HEK293 (cell line): ENCODE results near the gene DGUOK.

ENCODE experiments used
- GLI2 ChIP-seq: fragments of 450-650 bp; formaldehyde crosslinking; IDR thresholded peaks from 2 replicates; pipeline ENCODE4; 2017; ENCODE audit warnings: missing biosample characterization, missing genetic modification characterization, low read depth, borderline replicate concordance
- GLIS1 ChIP-seq: fragments of 450-650 bp; formaldehyde crosslinking; IDR thresholded peaks from 2 replicates; pipeline ENCODE4 v1.5.1; 2016; ENCODE audit warnings: missing biosample characterization, missing genetic modification characterization
- HOXC10 ChIP-seq: sonication (generic); formaldehyde crosslinking; IDR thresholded peaks from 2 replicates; pipeline ENCODE4 v1.8.1; 2023; ENCODE audit warnings: mild to moderate bottlenecking, missing genetic modification reagents
- KLF7 ChIP-seq: fragments of 450-650 bp; formaldehyde crosslinking; IDR thresholded peaks from 2 replicates; pipeline ENCODE4 v1.5.1; 2016; ENCODE audit warnings: missing biosample characterization, missing genetic modification characterization, borderline replicate concordance
- KLF9 ChIP-seq: fragments of 450-650 bp; formaldehyde crosslinking; IDR thresholded peaks from 2 replicates; pipeline ENCODE4 v1.5.1; 2016; ENCODE audit warnings: missing biosample characterization, missing genetic modification characterization, low read depth
- SETDB1 ChIP-seq: IDR thresholded peaks from one replicate; pipeline ENCODE4 v1.6.1; 2017; ENCODE audit warnings: mild to moderate bottlenecking, low read length, moderate library complexity, mixed read lengths; ENCODE audit not compliant: insufficient read length
- ZFP37 ChIP-seq: fragments of 450-650 bp; formaldehyde crosslinking; IDR thresholded peaks from 2 replicates; pipeline ENCODE4 v1.5.1; 2016; ENCODE audit warnings: missing biosample characterization, missing genetic modification characterization
- ZFP69B ChIP-seq: fragments of 450-650 bp; formaldehyde crosslinking; IDR thresholded peaks from 2 replicates; pipeline ENCODE4 v1.5.1; 2016; ENCODE audit warnings: missing biosample characterization, missing genetic modification characterization
- ZNF132 ChIP-seq: fragments of 450-650 bp; formaldehyde crosslinking; IDR thresholded peaks from 2 replicates; pipeline ENCODE4 v1.5.1; 2017; ENCODE audit warnings: missing biosample characterization, missing genetic modification characterization, borderline replicate concordance
- ZNF157 ChIP-seq: fragments of 450-650 bp; formaldehyde crosslinking; IDR thresholded peaks from 2 replicates; pipeline ENCODE4 v1.5.1; 2016; ENCODE audit warnings: missing biosample characterization, missing genetic modification characterization
- ZNF169 ChIP-seq: fragments of 450-650 bp; formaldehyde crosslinking; IDR thresholded peaks from 2 replicates; pipeline ENCODE4 v1.5.1; 2016; ENCODE audit warnings: missing biosample characterization, missing genetic modification characterization
- ZNF2 ChIP-seq: fragments of 450-650 bp; formaldehyde crosslinking; IDR thresholded peaks from 2 replicates; pipeline ENCODE4 v1.5.1; 2016; ENCODE audit warnings: missing biosample characterization, missing genetic modification characterization
- ZNF23 ChIP-seq: fragments of 450-650 bp; formaldehyde crosslinking; IDR thresholded peaks from 2 replicates; pipeline ENCODE4 v1.5.1; 2016; ENCODE audit warnings: missing biosample characterization, missing genetic modification characterization, borderline replicate concordance
- ZNF24 ChIP-seq: fragments of 450-650 bp; formaldehyde crosslinking; IDR thresholded peaks from 2 replicates; pipeline ENCODE4 v1.5.1; 2016; ENCODE audit warnings: missing biosample characterization, missing genetic modification characterization
- ZNF248 ChIP-seq: fragments of 450-650 bp; formaldehyde crosslinking; IDR thresholded peaks from 2 replicates; pipeline ENCODE4 v1.5.1; 2017; ENCODE audit warnings: missing biosample characterization, missing genetic modification characterization
- ZNF354C ChIP-seq: fragments of 450-650 bp; formaldehyde crosslinking; IDR thresholded peaks from 2 replicates; pipeline ENCODE4 v1.5.1; 2016; ENCODE audit warnings: missing biosample characterization, missing genetic modification characterization, low read depth, borderline replicate concordance
- ZNF48 ChIP-seq: fragments of 450-650 bp; formaldehyde crosslinking; IDR thresholded peaks from 2 replicates; pipeline ENCODE4 v1.5.1; 2016; ENCODE audit warnings: missing biosample characterization, missing genetic modification characterization
- ZNF555 ChIP-seq: fragments of 450-650 bp; formaldehyde crosslinking; conservative IDR thresholded peaks from 2 replicates; pipeline ENCODE4 v1.5.1; 2017; ENCODE audit warnings: missing biosample characterization, mild to moderate bottlenecking, missing genetic modification characterization, inconsistent platforms
- ZNF610 ChIP-seq: fragments of 450-650 bp; formaldehyde crosslinking; IDR thresholded peaks from 2 replicates; pipeline ENCODE4 v1.5.1; 2016; ENCODE audit warnings: missing biosample characterization, missing genetic modification characterization, borderline replicate concordance
- ZNF660 ChIP-seq: fragments of 450-650 bp; IDR thresholded peaks from 2 replicates; pipeline ENCODE4 v1.5.1; 2018; ENCODE audit warnings: missing biosample characterization, mild to moderate bottlenecking, missing genetic modification characterization
- TF ChIP-seq, protein P1 (sequence below): IDR thresholded peaks from 2 replicates; pipeline ENCODE4 v1.6.1; 2011; ENCODE audit warnings: mild to moderate bottlenecking, low read depth, low read length, borderline replicate concordance
- TF ChIP-seq, protein P2 (sequence below): fragments of 450-650 bp; formaldehyde crosslinking; IDR thresholded peaks from 2 replicates; pipeline ENCODE4 v1.5.1; 2016; ENCODE audit warnings: missing biosample characterization, missing genetic modification characterization
- TF ChIP-seq, protein P3 (sequence below): fragments of 450-650 bp; formaldehyde crosslinking; IDR thresholded peaks from 2 replicates; pipeline ENCODE4 v1.5.1; 2016; ENCODE audit warnings: missing biosample characterization, missing genetic modification characterization
- TF ChIP-seq, protein P4 (sequence below): fragments of 450-650 bp; formaldehyde crosslinking; conservative IDR thresholded peaks from 2 replicates; pipeline ENCODE4 v1.5.1; 2016; ENCODE audit warnings: low read depth, missing biosample characterization, missing genetic modification characterization
- TF ChIP-seq, protein P5 (sequence below): fragments of 450-650 bp; formaldehyde crosslinking; IDR thresholded peaks from 2 replicates; pipeline ENCODE4 v1.5.1; 2017; ENCODE audit warnings: missing biosample characterization, missing genetic modification characterization
- TF ChIP-seq, protein P6 (sequence below): fragments of 450-650 bp; formaldehyde crosslinking; IDR thresholded peaks from 2 replicates; pipeline ENCODE4 v1.5.1; 2016; ENCODE audit warnings: missing biosample characterization, missing genetic modification characterization

DGUOK gene

DNA sequence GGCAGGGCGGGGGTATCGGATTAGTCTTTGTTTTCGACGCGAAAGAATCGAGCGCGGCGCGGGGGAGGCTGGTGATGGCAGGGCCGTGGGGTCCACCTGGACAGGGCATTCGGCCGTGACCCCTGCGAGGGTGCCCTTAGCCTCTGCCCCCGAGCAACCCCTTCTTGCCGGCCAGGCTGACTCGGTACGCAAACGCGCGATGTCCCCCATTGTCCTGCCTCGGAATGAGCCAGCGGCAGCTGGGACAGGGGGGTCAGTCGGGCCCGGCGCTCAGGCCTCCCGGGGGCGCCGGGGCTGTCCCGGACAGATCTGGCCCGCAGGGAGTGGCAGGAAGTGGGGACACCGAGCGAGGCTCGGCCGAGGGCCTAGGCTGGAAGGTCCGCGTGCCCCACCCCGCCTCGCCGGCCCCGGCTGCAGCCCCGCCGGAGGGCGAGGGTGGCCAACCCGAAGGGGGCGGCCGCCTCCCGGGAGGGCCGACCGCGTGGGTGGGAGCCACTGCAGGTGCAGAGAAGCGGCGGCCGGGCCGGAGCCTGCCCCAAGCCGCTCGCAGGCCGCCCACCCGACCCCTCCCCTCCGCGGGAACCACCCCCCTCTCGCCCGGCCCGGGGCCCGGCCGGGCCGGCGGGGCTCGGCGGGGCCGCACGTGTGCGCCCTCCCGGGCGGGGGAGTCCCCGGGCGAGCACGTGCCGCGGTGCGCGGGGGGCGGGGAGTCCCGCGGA lies 57.7 kb downstream of the DGUOK start, which contains the start of gene TET3 (continued):
- TF ChIP-seq, protein P1, sequence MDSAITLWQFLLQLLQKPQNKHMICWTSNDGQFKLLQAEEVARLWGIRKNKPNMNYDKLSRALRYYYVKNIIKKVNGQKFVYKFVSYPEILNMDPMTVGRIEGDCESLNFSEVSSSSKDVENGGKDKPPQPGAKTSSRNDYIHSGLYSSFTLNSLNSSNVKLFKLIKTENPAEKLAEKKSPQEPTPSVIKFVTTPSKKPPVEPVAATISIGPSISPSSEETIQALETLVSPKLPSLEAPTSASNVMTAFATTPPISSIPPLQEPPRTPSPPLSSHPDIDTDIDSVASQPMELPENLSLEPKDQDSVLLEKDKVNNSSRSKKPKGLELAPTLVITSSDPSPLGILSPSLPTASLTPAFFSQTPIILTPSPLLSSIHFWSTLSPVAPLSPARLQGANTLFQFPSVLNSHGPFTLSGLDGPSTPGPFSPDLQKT = no peak
- no peak for TF ChIP-seq SETDB1
- TF ChIP-seq ZNF157 (tag by site-specific recombination) = no peak
- no peak for TF ChIP-seq ZNF169 (tag by site-specific recombination)
- TF ChIP-seq ZNF23 (tag by site-specific recombination) = no peak
- TF ChIP-seq GLI2 = no peak
- TF ChIP-seq KLF9 (tag by site-specific recombination) = no peak
- TF ChIP-seq, protein P2, sequence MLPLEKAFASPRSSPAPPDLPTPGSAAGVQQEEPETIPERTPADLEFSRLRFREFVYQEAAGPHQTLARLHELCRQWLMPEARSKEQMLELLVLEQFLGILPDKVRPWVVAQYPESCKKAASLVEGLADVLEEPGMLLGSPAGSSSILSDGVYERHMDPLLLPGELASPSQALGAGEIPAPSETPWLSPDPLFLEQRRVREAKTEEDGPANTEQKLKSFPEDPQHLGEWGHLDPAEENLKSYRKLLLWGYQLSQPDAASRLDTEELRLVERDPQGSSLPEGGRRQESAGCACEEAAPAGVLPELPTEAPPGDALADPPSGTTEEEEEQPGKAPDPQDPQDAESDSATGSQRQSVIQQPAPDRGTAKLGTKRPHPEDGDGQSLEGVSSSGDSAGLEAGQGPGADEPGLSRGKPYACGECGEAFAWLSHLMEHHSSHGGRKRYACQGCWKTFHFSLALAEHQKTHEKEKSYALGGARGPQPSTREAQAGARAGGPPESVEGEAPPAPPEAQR (tag by site-specific recombination) = no peak
- no peak for TF ChIP-seq ZNF354C (tag by site-specific recombination)
- no peak for TF ChIP-seq ZNF660
- TF ChIP-seq ZNF132 (tag by site-specific recombination) = no peak
- no peak for TF ChIP-seq ZFP37 (tag by site-specific recombination)
- peak; percentile 43; the same call in 1 of the 2 replicates for TF ChIP-seq GLIS1
- no peak for TF ChIP-seq ZNF24 (tag by site-specific recombination)
- TF ChIP-seq ZNF248 = no peak
- TF ChIP-seq, protein P3, sequence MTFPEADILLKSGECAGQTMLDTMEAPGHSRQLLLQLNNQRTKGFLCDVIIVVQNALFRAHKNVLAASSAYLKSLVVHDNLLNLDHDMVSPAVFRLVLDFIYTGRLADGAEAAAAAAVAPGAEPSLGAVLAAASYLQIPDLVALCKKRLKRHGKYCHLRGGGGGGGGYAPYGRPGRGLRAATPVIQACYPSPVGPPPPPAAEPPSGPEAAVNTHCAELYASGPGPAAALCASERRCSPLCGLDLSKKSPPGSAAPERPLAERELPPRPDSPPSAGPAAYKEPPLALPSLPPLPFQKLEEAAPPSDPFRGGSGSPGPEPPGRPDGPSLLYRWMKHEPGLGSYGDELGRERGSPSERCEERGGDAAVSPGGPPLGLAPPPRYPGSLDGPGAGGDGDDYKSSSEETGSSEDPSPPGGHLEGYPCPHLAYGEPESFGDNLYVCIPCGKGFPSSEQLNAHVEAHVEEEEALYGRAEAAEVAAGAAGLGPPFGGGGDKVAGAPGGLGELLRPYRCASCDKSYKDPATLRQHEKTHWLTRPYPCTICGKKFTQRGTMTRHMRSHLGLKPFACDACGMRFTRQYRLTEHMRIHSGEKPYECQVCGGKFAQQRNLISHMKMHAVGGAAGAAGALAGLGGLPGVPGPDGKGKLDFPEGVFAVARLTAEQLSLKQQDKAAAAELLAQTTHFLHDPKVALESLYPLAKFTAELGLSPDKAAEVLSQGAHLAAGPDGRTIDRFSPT (tag by site-specific recombination) = no peak
- no peak for TF ChIP-seq KLF7 (tag by site-specific recombination)
- TF ChIP-seq, protein P4, sequence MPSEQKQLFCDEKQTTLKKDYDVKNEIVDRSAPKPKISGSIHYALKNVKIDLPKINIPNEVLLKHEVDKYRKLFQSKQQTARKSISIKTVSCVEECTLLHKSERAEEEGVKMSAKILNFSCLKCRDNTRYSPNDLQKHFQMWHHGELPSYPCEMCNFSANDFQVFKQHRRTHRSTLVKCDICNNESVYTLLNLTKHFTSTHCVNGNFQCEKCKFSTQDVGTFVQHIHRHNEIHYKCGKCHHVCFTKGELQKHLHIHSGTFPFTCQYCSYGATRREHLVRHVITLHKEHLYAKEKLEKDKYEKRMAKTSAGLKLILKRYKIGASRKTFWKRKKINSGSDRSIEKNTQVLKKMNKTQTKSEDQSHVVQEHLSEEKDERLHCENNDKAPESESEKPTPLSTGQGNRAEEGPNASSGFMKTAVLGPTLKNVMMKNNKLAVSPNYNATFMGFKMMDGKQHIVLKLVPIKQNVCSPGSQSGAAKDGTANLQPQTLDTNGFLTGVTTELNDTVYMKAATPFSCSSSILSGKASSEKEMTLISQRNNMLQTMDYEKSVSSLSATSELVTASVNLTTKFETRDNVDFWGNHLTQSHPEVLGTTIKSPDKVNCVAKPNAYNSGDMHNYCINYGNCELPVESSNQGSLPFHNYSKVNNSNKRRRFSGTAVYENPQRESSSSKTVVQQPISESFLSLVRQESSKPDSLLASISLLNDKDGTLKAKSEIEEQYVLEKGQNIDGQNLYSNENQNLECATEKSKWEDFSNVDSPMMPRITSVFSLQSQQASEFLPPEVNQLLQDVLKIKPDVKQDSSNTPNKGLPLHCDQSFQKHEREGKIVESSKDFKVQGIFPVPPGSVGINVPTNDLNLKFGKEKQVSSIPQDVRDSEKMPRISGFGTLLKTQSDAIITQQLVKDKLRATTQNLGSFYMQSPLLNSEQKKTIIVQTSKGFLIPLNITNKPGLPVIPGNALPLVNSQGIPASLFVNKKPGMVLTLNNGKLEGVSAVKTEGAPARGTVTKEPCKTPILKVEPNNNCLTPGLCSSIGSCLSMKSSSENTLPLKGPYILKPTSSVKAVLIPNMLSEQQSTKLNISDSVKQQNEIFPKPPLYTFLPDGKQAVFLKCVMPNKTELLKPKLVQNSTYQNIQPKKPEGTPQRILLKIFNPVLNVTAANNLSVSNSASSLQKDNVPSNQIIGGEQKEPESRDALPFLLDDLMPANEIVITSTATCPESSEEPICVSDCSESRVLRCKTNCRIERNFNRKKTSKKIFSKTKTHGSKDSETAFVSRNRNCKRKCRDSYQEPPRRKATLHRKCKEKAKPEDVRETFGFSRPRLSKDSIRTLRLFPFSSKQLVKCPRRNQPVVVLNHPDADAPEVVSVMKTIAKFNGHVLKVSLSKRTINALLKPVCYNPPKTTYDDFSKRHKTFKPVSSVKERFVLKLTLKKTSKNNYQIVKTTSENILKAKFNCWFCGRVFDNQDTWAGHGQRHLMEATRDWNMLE (tag by site-specific recombination) = no peak
- TF ChIP-seq, protein P5, sequence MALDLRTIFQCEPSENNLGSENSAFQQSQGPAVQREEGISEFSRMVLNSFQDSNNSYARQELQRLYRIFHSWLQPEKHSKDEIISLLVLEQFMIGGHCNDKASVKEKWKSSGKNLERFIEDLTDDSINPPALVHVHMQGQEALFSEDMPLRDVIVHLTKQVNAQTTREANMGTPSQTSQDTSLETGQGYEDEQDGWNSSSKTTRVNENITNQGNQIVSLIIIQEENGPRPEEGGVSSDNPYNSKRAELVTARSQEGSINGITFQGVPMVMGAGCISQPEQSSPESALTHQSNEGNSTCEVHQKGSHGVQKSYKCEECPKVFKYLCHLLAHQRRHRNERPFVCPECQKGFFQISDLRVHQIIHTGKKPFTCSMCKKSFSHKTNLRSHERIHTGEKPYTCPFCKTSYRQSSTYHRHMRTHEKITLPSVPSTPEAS (tag by site-specific recombination) = no peak
- TF ChIP-seq HOXC10 (CRISPR knock-in tag) = no peak
- TF ChIP-seq ZNF555 = no peak
- TF ChIP-seq, protein P6, sequence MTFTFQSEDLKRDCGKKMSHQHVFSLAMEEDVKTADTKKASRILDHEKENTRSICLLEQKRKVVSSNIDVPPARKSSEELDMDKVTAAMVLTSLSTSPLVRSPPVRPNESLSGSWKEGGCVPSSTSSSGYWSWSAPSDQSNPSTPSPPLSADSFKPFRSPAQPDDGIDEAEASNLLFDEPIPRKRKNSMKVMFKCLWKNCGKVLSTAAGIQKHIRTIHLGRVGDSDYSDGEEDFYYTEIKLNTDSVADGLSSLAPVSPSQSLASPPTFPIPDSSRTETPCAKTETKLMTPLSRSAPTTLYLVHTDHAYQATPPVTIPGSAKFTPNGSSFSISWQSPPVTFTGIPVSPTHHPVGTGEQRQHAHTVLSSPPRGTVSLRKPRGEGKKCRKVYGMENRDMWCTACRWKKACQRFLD (tag by site-specific recombination) = no peak
- TF ChIP-seq ZNF610 (tag by site-specific recombination) = no peak
- no peak for TF ChIP-seq ZNF2 (tag by site-specific recombination)
- TF ChIP-seq ZFP69B = 0 out of 2 replicates have a peak, but pooled peaks have one; percentile 63
- TF ChIP-seq ZNF48 (tag by site-specific recombination) = no peak
